Limb (tissue), 2 donors: ENCODE data around the gene ZNF594.
"Not testable (repeated sequence)": the region's sequence is repeated elsewhere in the genome, so short reads cannot be mapped to it uniquely, and the experiment has no call there.

ENCODE experiments used
- DNase-seq, 2 donors: peaks; one replicate each; pipeline ENCODE4 v3.0.0-alpha.2; 2016; ENCODE audit errors: extremely low spot score in 2 of 2

The ZNF594 gene

DNA sequence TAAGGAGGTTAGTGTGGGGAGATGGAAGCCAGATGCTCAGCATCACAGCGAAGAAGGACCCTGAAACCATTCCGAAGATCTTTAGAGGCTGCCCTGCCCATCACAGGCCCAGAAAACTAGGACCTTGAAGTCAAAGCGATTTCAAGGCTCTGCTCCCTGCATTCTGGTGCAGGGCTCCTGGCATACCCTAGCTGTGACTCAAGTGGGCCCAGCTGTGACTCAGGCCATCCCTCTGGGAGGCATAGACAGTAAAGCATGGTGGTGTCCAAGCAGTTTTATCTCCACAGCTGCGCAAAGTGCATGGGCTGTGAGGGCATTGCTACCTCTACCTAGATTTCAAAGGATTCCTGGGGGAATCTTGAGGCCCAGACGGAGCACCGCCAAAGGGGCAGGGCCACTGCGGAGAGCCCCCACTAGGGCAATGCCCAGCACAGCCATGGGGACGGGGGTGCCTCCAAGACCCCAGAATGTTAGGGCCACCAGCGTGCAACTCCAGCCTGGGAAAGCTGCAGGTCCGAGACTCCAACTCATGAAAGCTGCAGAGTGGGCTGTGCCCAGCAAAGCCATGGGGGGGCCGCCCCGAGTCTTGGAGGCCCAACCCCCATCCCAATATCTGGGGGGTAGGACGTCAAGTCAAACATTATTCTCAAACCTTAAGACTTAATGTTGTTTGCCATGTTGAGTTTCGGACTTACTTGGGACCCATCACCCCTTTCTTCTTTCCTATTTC lies 11.7 kb upstream of the ZNF594 start:
- DNase-seq: no peak

DNA sequence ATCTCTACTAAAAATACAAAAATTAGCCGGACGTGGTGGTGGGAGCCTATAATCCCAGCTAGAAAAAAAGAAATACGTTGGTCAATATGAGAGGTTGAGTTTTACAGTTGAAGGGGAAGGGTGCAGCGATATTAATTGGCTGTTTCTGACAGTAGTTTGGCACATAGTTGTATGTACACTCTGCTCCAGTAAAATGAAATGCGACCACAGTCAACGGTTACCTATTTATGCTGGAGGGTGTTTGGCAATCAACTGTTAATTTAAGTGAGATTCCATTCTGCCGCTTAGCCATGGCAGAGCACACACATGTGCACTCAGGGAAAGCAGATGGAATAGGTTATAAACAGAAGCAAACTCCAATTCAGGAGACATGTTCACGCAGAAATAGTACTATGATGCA lies 9.3 kb upstream of the ZNF594 start:
- DNase-seq: no peak

DNA sequence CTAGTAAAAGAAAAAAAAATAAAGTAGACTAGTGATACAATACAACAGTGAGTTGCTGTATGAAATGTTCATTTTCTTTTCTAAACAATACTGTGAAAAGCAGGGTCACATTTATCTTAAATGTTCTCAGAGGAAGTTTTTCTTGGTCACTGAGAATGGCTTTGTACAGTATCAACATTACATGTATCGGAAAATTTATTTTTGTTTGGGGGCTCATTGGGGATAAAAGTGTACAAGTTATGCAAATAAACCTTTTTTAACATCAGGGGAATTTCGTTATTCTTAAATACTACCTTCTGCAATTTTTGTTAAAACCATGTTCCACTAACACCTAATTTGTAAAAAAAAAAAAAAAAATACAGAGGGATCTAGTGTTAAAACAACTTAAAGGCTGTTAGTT lies 8.7 kb upstream of the ZNF594 start:
- DNase-seq: no peak

DNA sequence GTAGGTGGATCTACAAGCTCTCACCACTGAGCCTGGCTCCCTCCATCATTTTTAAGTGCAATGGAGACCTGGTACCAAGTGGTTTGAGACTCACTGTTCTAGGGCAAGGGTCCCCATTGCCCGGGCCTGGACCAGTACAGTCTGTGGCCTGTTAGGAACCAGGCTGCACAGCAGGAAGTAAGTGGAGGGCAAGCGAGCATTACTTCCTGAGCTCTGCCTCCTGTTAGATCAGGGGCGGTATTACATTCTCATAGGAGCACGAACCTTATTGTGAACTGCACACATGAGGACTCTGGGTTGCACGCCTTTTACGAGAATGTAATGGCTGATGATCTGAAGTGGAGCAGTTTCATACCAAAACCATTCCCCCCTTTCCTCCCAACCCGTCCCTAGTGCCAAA lies 6.8 kb upstream of the ZNF594 start:
- no peak for DNase-seq

DNA sequence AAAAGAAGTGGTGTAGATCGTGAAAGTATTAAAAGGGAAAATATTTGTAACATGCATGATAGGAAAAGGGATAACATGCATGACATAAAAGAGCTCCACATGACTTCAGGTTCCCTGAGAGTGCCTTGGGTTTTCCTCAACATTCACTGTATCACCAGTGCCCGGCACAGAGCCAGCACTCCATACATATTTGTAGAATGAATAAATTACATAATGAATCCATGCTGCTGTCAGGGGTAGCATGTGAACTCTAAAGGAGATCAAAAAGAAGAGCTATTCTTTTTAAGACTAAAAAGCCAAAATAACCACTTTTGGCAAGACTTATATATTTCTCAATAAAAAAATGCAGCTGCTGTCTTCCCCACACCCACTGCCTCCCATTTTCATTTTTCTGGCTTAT lies 2.7 kb upstream of the ZNF594 start:
- no peak for DNase-seq

DNA sequence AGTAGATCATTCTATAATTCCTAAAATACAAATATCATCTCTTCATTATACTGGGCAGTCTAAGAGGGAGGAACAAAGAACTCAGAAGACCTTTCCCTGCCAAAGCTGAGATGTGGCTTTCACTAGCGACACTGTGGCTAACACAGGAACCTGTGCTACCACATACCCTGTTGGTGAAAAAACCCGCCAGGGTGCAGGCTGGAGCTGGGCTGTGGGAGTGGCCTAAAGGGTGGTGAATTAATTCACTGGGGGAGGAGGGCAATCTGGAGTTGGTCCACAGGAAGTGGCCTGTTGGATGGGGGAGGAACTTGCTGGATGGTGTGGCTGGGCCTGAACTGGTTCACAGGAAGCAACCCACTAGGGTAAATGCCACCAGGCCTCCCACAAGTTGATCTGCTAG lies 7.4 kb downstream of the ZNF594 start:
- no peak for DNase-seq

DNA sequence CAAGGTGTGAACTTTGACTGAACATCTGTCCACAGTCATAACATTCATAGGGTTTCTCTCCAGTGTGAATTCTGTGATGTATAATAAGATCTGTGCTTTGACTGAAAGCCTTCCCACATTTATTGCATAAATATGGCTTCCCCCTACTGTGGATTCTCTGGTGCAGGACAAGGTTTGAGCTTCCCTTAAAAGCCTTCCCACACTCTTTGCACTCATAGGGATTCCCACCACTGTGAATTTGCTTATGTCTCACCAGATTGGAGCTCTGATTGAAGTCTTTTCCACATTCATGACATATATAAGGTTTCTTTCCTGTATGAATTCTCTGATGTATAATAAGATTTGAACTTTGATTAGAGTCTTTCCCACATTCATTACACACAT lies 8.3 kb downstream of the ZNF594 start:
- DNase-seq: no peak

DNA sequence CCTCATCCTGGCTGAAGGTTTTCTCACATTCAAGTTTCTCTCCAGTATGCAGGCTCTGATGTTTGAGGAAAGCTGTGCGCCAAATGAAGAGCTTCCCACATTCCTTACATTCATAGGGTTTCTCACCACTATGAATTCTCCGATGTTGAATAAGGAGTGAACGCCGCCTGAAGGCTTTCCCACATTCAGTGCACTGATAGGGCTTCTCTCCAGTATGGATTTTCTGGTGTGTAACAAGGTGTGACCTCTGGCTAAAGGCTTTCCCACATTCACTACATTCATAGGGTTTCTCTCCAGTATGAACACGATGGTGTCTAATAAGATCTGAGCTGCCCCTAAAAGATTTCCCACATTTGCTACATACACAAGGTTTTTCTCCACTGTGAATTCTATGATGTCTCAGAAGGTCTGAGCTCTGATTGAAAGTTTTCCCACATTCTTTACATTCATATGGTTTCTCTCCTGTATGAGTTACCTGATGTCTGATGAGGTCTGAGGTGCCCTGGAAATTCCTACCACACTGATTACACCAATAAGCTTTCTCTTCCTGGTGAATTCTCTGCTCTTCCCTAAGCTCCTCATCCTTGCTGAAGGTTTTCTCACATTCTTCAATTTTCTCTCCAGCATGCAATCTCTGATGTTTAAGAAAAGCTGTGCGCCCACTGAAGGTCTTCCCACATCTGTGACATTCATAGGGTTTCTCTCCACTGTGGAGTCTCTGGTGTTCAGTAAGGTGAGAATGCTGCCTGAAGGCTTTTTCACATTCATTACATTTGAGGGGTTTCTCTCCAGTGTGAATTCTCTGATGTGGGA lies 8.9 kb downstream of the ZNF594 start:
- no peak for DNase-seq

DNA sequence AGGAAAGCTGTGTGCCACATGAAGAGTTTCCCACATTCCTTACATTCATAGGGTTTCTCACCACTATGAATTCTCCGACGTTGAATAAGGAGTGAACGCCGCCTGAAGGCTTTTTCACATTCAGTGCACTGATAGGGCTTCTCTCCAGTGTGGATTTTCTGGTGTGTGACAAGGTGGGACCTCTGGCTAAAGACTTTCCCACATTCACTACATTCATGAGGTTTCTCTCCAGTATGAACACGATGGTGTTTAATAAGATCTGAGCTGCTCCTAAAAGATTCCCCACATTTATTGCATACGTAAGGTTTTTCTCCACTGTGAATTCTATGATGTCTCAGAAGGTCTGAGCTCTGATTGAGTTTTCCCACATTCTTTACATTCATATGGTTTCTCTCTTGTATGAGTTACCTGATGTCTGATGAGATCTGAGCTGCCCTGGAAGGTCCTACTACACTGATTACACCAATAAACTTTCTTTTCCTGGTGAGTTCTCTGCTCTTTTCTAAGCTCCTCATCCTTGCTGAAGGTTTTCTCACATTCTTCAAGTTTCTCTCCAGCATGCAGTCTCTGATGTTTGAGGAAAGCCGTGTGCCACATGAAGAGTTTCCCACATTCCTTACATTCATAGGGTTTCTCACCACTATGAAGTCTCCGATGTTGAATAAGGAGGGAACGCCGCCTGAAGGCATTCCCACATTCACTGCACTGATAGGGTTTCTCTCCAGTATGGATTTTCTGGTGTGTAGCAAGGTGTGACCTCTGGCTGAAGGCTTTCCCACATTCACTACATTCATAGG lies 10.0 kb downstream of the ZNF594 start:
- DNase-seq: no peak

DNA sequence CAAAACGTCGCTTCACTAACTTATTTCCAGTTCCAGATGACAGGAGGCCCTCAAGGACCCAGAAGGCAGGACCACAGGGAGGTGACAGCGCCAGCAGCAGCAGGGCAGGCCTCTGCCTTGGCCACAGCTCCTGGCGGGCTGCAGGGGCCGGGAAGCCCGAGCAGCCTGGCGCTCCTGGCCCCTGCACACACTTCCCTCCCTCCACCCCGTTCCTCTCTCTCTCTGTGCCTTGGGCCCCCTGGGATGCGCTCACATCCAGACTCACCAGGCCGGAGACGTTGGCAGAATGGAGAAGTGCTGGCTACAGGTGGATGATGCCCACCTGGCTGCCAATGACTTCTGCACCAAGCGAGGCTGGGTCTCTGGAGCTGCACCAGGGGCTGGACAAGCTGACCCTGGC lies 12.7 kb downstream of the ZNF594 start:
- DNase-seq: no peak

DNA sequence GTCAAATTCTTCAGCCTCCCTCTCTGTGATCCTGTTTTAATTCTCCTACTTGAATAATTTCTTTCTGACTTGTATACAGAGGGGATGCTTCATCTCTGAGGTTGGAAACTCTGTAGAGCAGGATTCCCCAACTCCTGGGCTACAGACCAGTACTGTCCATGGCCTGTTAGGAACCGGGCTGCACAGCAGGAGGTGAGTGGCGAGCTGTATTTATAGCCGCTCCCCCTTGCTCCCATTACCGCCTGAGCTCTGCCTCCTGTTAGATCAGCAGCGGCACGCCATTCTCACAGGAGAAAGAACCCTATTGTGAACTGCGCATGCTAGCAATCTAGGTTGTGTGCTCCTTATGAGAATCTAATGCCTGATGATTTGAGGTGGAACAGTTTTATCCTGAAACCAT lies 16.6 kb downstream of the ZNF594 start:
- DNase-seq: not testable (repeated sequence)

DNA sequence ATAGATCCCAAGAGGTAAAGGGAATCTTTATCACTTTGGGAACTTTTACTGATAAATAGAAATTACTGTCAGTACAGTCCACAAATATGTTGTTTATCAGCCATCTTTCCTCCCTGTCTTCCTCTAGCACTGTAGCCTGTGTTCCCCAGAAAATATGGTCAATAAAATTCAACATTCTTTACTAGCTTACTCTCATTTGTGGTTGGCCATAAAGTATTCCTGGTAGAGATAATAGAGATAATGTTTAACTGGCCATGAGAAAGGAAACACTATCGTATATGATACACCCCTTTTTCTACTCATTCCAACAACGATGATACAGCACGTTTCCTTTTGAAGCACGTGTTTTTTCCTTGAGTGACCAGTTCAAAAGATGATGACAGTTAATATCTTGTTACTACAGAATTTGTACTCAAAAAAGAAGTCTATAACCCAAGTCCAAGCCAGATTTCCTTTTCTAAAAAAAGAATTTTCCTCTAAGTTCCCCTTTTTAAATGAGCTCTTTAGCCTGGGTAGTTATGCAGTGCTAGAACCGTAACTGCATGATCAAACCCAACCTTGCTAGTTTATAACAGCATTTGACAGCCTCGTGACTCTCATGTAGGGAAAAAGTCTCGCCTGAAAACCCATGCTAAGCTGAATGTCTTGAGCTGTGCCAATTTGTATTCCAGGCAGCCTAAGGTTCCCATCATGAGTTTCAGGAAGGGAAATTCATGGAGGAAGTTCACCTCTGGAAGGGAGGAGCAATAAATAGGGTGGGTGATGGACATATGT lies 25.7 kb downstream of the ZNF594 start:
- not testable (repeated sequence) for DNase-seq

DNA sequence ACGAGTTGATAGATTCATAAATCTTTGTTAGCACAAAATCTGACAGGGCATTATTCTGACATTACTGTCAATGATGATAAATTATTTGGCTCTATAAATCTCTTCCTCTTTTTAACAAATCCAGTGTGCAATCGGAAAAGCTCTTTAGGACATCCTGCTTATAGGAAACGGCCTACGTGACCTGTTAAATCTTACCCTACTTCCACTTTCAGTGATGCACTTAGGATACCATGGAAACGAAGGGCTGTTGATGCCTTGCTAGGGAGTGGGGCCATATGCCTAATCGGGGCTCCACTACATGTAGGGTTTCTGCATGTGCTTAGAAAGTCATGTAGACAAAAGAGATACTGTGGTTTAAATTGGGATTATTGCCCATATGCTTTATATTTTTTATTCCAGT lies 27.2 kb downstream of the ZNF594 start:
- no peak for DNase-seq

DNA sequence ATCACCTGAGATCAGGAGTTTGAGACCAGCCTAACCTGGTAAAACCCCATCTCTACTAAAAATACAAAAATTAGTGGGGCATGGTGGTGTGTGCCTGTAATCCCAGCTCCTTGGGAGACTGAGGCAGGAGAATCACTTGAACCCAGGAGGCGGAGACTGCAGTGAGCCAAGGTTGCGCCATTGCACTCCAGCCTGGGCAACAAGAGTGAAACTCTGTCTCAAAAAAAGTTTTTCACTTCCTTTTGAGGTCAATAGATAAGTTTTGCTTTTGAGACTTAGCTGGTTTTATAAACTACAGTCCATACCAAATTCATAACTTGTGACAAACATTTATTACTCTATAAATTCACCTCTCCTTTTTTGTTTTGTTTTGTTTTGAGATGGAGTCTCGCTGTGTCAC lies 29.9 kb downstream of the ZNF594 start:
- DNase-seq: not testable (repeated sequence)

DNA sequence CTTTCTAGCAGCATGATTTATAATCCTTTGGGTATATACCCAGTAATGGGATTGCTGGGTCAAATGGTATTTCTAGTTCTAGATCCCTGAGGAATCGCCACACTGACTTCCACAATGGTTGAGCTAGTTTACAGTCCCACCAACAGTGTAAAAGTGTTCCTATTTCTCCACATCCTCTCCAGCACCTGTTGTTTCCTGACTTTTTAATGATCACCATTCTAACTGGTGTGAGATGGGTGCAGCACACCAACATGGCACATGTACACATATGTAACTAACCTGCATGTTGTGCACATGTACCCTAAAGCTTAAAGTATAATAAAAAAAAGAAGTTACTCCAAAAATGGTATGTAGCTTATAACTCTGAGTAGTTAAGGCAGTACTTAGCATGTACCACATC lies 31.0 kb downstream of the ZNF594 start:
- not testable (repeated sequence) for DNase-seq

DNA sequence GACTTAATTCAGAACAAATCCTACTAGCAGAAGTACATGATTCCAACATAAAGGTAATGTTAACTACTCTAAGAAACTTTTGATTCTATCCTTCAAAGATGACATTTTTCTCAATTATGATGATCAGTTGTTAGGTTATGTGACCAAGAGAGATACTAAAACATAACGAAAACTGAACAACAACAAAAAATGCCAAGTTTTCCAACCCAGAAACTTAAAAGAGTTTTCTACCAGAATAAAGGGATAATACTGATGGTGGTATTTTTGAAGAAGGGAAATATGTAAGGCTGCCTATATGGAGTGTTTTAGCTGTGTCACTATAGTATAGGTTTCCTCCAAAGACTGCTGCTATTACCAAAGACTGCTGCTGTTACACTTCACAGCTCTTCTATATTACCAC lies 45.5 kb downstream of the ZNF594 start:
- DNase-seq: not testable (repeated sequence)

DNA sequence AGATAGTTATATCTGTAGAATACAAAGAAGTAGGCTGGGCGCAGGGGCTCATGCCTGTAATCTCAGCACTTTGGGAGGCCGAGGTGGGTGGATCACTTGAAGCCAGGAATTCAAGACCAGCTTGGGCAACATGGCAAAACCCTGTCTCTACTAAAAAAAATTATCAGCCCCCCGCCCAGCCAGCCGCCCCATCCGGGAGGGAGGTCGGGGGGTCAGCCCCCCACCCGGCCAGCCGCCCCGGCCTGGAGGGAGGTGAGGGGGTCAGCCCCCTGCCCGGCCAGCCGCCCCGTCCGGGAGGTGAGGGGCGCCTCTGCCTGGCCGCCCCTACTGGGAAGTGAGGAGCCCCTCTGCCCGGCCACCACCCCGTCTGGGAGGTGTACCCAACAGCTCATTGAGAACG lies 48.8 kb downstream of the ZNF594 start:
- not testable (repeated sequence) for DNase-seq

DNA sequence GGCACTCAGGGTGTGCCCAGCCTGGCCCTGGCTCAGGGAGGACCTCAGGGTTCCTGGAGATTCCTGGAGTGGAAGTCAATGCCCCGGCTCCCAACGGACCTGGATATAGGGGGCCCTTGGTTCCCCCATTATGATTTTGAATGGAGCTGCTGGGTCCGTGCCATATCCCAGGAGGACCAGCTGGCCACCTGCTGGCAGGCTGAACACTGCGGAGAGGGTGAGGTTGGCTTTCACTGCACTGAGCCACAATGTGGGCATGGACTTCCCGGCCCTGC lies 52.3 kb downstream of the ZNF594 start:
- no peak for DNase-seq

DNA sequence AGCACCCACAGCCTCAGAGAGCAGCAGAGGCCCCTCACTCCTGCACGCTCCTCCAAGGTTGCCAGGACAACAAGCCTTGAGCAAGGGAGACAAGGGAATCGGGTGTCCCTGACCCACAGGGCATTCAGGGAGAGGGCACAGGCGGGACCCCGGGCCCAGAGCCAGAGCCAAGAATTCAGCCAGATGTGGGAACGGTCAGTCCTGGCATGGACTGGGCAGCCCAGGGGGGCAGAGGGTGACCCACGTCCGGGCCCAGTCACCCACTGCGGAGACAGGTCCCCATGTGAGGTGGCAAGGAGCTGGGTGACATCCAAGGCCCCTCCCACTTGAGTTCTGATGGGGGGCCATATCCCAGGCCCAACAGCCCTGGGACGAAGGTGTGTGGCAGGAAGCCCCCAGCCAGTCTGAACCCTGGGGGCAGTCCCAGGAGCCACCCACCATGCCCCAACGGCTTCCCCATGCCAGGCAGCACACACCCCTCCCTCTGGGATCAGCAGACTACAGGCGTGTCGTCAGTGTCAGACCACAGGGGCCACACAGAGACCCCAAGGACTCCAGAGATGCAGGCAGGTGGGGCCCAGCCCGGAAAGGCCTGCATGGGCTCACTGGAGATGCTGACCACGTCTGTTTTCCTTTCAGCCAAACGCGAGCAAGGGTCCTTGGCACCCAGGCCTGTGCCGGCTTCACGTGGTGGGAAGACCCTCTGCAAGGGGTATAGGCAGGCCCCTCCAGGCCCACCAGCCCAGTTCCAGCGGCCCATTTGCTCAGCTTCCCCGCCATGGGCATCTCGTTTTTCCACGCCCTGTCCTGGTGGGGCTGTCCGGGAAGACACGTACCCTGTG lies 52.8 kb downstream of the ZNF594 start:
- DNase-seq: no peak

DNA sequence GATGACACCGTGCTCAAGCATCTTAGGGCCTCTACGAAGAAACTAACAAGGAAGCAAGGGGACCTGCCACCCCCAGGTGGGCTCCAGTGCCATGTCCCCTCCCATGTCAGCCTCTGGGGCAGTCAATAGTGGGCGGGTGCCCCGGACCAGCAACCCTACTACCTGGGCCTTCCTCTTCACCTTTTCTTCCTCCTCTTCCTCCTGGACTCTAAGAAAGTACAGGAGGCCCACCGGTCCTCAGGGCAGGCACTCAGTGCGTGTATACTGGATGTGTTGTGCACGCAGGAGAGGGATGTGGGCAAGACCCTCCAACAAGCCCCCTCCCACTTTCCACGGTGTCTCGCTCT lies 53.5 kb downstream of the ZNF594 start:
- DNase-seq: not testable (repeated sequence)
